OCI-M2 (cell line): ENCODE measurements around the gene PGAM5.

Experiments
- DNase-seq: peaks from one replicate; lab custom pipeline; 2025; ENCODE audit not compliant: unreplicated experiment; lab: John Stamatoyannopoulos, UW

Gene PGAM5

DNA sequence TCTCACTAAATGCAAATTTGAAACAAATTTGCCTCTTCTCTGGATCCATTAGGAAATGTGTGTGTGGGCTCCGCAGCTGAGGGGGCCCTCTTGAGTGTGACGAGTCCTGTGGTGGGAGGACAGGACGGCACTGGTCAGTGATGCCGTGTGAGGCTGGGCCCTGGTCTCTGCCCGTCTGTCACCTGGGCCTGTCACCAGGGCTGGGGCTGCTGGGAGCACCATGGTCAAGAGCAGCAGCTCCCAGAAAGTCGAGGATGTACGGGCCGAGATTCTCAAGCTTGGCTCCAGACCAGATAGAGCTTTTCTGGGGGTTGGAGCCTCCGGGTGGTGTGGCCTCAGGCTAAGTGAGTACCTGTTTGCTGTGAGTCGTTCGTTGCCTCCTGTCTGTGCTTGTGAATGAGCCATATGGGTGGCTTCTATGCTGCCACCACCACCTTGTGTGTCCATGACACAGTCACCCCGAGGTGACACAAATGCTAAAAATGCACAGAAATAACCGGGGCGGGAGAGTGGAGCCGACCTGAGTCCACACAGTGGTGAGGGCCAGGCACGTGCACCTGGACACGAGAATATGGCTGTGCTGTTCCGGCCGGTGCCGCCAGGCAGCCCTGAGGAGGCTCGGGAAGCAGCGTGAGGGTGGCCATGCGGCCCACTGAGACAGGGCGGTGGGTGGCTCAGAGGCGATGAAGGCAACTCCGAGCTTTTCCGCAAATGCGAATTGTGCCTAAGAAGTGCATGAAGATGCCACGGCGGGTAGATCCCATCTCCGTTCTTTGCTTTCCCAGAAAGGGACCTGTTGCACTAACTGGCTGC lies 8.7 kb downstream of the PGAM5 start:
- DNase-seq = no peak

GRCh38 chr12:132719954-132720324 lies 9.3 kb downstream of the PGAM5 start:
- DNase-seq = no peak

DNA sequence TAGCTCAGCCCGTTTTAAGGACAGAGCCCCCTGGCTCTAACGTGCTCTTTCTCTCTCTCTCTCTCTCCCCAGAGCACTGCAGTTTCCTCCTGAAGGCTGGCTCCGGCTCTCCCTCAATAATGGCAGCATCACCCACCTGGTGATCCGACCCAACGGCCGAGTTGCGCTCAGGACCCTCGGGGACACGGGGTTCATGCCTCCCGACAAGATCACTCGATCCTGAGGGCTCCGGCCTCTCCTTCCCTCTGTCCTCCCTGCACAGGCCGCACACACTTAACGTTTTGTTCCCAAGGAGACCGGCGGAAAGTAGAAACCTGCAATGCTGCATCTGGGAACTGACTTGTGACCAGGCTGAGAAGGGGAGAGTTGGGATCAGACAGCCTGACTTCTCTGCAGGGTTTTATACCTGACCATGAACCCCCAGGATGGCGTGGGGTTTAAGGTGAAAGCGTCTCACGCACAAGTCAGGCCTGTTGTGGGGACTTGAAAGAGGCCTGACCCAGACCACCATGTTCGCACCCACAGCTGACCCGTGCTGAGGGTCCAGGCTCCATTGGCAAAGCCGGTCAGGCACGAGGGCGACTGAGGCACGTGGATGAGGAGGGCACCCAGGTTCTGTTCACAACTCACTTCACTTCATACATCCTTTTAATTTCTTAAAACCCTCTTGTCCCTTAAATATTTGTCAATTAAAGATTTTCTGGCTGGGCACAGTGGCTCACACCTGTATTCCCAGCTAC lies 10.1 kb downstream of the PGAM5 start:
- no peak for DNase-seq

DNA sequence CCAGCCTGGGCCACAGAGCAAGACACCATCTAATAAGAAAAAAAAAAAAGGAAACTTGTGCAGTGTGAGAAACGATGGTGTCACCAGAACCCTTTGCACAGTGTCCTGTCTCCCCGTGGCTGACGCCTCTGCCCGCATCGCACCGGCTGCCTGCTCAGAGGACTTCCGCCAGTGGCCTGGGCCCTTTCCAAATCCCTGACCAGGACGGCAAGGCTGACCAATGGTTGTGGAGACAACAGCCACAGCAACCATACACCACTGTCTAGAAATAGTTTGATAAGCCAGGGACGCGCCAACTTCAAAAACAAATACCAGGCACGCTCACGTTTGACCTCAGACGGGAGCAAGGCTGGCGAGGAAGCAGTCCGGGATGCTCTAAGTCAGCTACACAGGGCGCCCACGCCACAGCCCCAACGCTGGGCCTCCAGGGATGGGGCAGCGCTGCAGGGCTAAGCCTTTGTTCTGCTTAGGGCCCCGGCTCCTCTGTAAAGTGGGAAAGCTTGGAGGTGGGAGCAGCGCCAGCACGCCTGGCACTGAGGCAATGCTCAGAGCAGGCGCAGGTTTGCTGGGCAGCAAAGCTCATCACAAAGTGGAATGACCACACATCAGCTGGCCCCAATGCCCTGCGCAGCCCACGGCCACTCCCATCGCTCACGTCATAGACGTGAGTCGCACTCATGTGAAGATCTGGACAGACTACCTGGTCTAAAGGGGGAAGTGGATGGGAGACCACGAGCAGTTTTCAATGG lies 12.5 kb downstream of the PGAM5 start:
- DNase-seq = no peak

- no peak for DNase-seq
Observed at GRCh38 chr12:132723764-132724140, 13.1 kb downstream of the PGAM5 start.

GRCh38 chr12:132724506-132725241 lies 14.0 kb downstream of the PGAM5 start:
- no peak for DNase-seq

DNA sequence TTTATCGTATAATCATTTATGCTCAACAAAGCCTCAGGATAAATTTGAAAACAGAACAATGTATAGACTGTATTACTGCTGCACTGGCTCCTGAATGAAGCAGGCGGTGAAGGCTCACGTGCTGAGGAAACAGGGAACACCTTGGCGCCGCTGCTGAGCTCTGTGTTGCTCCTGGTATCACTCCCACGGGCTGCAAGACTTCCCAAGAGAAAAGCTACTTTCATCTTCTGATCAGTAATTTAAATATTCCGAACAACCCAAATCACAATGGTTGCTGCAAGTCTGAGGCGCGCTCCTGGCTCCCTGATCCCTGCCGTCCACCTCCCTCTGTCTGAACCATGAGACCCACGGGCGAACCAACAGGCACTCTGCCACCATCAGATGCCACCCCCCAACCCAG lies 15.7 kb downstream of the PGAM5 start:
- DNase-seq = no peak

DNA sequence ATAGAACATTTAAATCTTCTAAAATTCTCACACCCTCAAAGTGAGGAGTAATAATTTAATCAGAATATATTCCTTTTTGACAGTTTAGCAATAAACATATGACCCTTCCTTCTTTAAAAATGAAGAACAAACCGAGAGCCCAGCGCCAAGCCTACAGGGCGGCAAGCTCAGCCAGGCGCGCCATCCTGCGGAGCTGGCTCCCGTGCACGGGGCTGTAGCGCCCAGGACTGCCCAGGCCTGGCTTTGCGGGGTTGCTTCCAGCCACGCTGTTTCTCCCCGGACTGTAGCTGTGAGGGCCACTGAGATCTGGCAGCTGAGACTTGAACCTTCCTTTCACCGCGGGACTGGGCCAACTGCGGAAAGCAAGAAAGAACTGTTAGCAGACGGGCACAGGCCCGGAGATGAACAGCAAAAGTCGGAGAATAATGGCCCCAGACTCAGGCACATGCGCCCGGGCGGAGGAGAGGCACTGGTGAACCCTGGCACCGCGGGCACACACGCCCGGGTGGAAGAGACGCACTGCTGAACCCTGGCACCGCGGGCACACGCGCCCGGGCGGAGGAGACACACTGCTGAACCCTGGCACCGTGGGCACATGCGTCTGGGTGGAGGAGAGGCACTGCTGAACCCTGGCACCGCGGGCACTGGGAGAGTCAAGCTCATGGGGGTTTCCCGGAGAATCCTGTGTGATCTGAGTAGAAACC lies 16.6 kb downstream of the PGAM5 start:
- no peak for DNase-seq

GRCh38 chr12:132728502-132728901 lies 17.9 kb downstream of the PGAM5 start:
- no peak for DNase-seq

- DNase-seq = no peak
Observed at GRCh38 chr12:132729541-132730320, 19.1 kb downstream of the PGAM5 start.

GRCh38 chr12:132730353-132730752 lies 19.7 kb downstream of the PGAM5 start:
- no peak for DNase-seq

DNA sequence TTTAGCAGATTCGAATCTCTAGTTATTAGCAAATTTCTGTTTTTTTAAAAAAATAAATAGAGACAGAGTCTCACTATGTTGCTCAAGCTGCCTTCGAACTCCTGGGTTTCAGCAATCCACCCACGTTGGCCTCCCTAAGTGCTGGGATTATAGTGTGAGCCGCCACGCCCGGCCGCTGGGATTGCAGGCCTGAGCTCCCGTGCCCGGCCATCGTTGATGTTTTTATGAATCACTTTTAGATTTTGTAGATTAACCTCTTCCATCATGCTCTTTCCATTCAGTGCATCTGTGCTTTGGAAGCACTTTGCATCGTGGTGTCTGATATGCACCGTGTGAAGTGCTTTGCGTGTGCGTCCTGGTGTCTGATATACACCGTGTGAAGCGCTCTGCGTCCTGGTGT lies 20.9 kb downstream of the PGAM5 start:
- no peak for DNase-seq

DNA sequence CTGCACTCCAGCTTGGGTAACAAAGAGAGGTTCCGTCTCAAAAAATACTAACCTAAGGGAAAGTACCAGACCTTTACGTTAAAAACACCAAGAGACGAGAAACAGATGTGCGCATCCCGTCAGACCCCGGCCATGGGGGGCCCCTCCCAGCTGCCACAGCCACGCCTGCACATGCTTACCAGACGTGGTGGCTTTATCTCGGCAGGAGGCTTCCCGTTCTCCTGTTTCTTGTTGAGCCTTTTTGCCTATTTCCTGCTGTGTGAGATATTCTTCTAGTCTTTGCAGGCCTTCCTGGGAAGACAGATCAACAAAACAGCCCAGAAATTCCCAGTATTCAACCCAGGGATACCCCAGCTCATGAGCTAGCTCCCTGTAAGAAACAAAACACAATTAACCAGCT lies 23.6 kb downstream of the PGAM5 start:
- no peak for DNase-seq

- DNase-seq = no peak
Observed at GRCh38 chr12:132735496-132735895, 24.9 kb downstream of the PGAM5 start.

- no peak for DNase-seq
Observed at GRCh38 chr12:132736378-132736777, 25.7 kb downstream of the PGAM5 start.

DNA sequence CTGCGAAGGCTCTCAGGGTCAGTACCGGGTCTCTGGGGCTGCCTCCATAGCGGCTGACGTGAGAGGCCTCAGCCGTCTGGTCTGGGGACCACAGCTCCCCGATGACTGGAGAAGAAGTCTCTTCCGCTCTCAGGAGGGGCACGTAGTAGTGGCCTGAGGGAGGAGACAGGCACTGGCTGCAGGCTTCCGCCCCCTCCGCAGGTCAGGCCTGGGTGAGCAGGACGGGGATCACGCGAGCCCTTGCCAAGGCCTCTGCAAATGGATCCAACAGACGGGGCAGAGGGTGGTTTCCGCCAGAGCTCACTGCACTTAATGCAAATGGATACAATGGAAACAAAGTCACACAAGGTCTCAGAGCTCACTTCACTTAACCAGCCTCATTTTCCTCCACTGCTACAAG lies 26.3 kb downstream of the PGAM5 start:
- DNase-seq = no peak

DNA sequence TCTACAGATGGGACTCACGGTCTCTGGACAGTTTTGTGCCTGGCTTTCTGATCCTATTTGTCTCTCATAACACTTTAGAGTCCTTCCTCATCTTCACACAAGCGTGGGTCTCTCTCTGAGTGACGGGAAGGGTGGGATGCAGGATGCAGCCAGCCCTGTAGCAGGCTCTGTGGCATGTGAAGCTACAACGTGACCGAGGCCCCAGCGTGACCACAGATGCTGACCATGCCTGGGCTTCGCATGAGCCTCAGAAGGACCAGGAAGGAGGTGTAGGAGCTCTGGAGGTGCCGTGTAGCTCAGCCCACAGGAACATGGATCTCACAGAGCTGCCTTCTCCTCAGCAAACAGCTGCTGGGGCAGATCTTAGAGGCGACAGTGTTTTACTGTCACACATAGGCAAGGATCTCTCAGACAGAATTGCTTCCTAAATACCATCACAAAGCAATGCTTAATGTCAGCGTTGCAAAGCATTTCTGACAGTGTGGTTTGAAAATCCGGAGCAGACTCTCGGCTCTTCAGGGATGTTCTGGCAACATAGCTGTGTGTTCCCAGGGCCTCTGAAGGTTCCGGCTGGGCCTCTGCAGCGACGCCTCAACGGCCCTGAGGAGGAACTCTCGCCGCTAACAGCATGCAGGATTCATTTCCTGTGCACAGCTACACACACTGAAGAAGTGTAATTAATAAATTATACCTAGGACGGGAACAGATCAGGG lies 29.1 kb downstream of the PGAM5 start:
- DNase-seq = no peak

DNA sequence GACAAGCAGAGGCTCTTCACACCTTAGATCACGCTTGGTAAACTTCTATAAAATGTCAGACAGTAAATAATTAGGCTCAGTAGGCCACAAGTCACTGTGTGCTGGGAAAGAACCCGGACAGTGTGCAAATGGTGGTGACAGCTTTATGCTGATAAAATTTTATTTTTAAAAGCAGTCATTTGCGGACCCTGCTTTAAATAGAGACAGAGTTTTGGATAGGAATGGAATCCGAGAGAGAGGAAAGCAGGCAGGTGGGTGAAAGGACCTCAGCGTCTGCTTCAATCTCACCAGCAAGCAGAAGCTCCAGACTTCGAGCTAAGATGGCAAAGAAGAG lies 29.6 kb downstream of the PGAM5 start:
- DNase-seq = no peak

DNA sequence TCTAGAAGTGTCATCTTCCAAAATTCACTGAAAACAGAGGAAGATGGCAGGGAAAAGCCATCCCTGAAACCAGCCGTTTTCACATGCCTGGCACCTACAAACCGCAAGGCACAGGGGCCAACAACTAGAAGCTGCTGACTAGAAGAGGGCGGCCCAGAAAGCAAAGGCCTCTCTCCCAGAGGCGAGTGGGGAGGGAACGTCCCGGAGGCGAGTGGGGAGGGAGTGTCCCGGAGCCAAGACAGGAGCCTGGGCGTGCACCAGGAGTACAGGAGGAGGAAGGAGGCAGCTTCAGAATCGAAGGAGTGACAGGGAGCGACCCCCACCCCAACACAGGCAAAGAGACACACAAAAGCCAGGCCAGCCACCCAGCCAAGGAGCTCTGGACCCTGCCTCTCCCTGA lies 30.0 kb downstream of the PGAM5 start:
- DNase-seq = no peak
